ENCODE measurements around the gene MTMR2. TPM values are rescaled to one million over a fixed set of nuclear protein-coding genes. Genes with fewer than 3 reads are reported as not detected.
"Not testable (repeated sequence)": the region's sequence is repeated elsewhere in the genome, so short reads cannot be mapped to it uniquely, and the experiment has no call there.

The MTMR2 gene
- total RNA-seq, 4 donors from 2014 or later: 4.0 to 5.3 (median 4.5) TPM

- H3K36me3 ChIP-seq: peaks cover 2 to 48% of the 10 kb centered on the region in 2 donors
- in situ Hi-C loops (cut with MboI; ENCODE audit: low sequenced_read_pairs in 4 of 4) (loop anchor here (10.0 to 25.0 kb wide), 3 partner anchors 533 to 595 kb away; partner anchors contain the start of genes CCDC82 (in 1 of the 4) and JRKL (in 1 of the 4)), intact Hi-C loops (cut with DNase I; ENCODE audit: low total_unique reads) (no loop called here)
Observed at GRCh38 chr11:95829580-95830259, 94.2 kb downstream of the MTMR2 start.

GRCh38 chr11:95827696-95828095 is 96.2 kb downstream of the MTMR2 start:
- no peak for ATAC-seq
- Histone ChIP-seq H3K4me1 (no peaks in the 10 kb centered on the region), H3K4me3 (no peak overlapping the region), H3K9me3 (no peaks in the 10 kb centered on the region), H3K27ac (no peak overlapping the region), H3K36me3 (peaks cover 0 to 37% of the 10 kb centered on the region in 2 donors), H3K27me3 (no peaks in the 10 kb centered on the region)
- TF ChIP-seq CTCF (IDR thresholded peaks at IDR 0.05 in 4 of 5, conservative IDR thresholded peaks at IDR 0.05 in 1 of 5): no peak
- no peak for TF ChIP-seq POLR2A (IDR thresholded peaks at IDR 0.05)
- no peak for DNase-seq
- in situ Hi-C loops (cut with MboI; ENCODE audit: low sequenced_read_pairs in 4 of 4) (loop anchor here in 2 of 4 donors (25.0 kb wide), 2 partner anchors 535 to 560 kb away; partner anchors contain the start of genes CCDC82 (in 1 of the 2) and JRKL (in 1 of the 2)), intact Hi-C loops (cut with DNase I; ENCODE audit: low total_unique reads) (no loop called here)

More at GRCh38 chr11:95829580-95830259, 94.2 kb downstream of the MTMR2 start:
- Histone ChIP-seq H3K27me3 (no peaks in the 10 kb centered on the region), H3K9me3 (no peaks in the 10 kb centered on the region), H3K4me1 (no peaks in the 10 kb centered on the region), H3K4me3 (no peak overlapping the region), H3K27ac (no peak overlapping the region)
- DNase-seq (no peak), ATAC-seq (no peak)
- TF ChIP-seq POLR2A (IDR thresholded peaks at IDR 0.05): no peak
- TF ChIP-seq CTCF (IDR thresholded peaks at IDR 0.05 in 4 of 5, conservative IDR thresholded peaks at IDR 0.05 in 1 of 5): no peak

GRCh38 chr11:95821640-95822039 is 102.3 kb downstream of the MTMR2 start:
- H3K27ac ChIP-seq: no peak overlapping the region
- no peak for ATAC-seq
- in situ Hi-C loops (cut with MboI; ENCODE audit: low sequenced_read_pairs in 4 of 4): no loop called here

GRCh38 chr11:95816037-95816436 is 107.9 kb downstream of the MTMR2 start:
- no peak overlapping the region for H3K27ac ChIP-seq
- ATAC-seq (no peak), DNase-seq (no peak)
- no peak for TF ChIP-seq CTCF (IDR thresholded peaks at IDR 0.05 in 4 of 5, conservative IDR thresholded peaks at IDR 0.05 in 1 of 5)
- intact Hi-C loops (cut with DNase I; ENCODE audit: low total_unique reads) (no loop called here), in situ Hi-C loops (cut with MboI; ENCODE audit: low sequenced_read_pairs in 4 of 4) (no loop called here)
- no peaks in the 10 kb centered on the region for H3K4me1 ChIP-seq
- peaks cover 0 to 14% of the 10 kb centered on the region in 2 donors for H3K36me3 ChIP-seq
- no peaks in the 10 kb centered on the region for H3K9me3 ChIP-seq
- H3K4me3 ChIP-seq: no peak overlapping the region
- H3K27me3 ChIP-seq: no peaks in the 10 kb centered on the region

More at GRCh38 chr11:95821640-95822039, 102.3 kb downstream of the MTMR2 start:
- no peak overlapping the region for H3K4me3 ChIP-seq
- no peaks in the 10 kb centered on the region for H3K4me1 ChIP-seq
- TF ChIP-seq CTCF (IDR thresholded peaks at IDR 0.05 in 4 of 5, conservative IDR thresholded peaks at IDR 0.05 in 1 of 5) (no peak), POLR2A (IDR thresholded peaks at IDR 0.05) (no peak)
- no peaks in the 10 kb centered on the region for H3K9me3 ChIP-seq
- peaks cover 0 to 25% of the 10 kb centered on the region in 2 donors for H3K36me3 ChIP-seq
- DNase-seq: no peak
- no peaks in the 10 kb centered on the region for H3K27me3 ChIP-seq
- intact Hi-C loops (cut with DNase I; ENCODE audit: low total_unique reads): no loop called here

- H3K36me3 ChIP-seq; DNase-seq; intact Hi-C loops (cut with DNase I; ENCODE audit: low total_unique reads); ATAC-seq; in situ Hi-C loops (cut with MboI; ENCODE audit: low sequenced_read_pairs in 4 of 4); H3K4me1 ChIP-seq; H3K27me3 ChIP-seq; H3K4me3 ChIP-seq; H3K9me3 ChIP-seq; H3K27ac ChIP-seq: not testable (repeated sequence)
Observed at GRCh38 chr11:95811052-95811451, 112.9 kb downstream of the MTMR2 start.

GRCh38 chr11:95806464-95806863 is 117.4 kb downstream of the MTMR2 start:
- H3K9me3 ChIP-seq; in situ Hi-C loops (cut with MboI; ENCODE audit: low sequenced_read_pairs in 4 of 4); DNase-seq; H3K27me3 ChIP-seq; H3K4me3 ChIP-seq; H3K36me3 ChIP-seq; H3K27ac ChIP-seq; intact Hi-C loops (cut with DNase I; ENCODE audit: low total_unique reads); ATAC-seq; H3K4me1 ChIP-seq: not testable (repeated sequence)
